Mucosa of descending colon (tissue), 3 donors: ENCODE results near the gene MCL1. TPM values are rescaled to one million over a fixed set of nuclear protein-coding genes. Genes with fewer than 3 reads are reported as not detected.
"Not testable (repeated sequence)": the region's sequence is repeated elsewhere in the genome, so short reads cannot be mapped to it uniquely, and the experiment has no call there.

Source experiments
- ATAC-seq: fragments of 200-7000 bp; cut with Tn5 transposase; one replicate; pipeline ENCODE4 v1.9.1; 2020; ENCODE audit warnings: mild to moderate bottlenecking, moderate library complexity
- DNase-seq, 3 donors: peaks; one replicate each; pipeline ENCODE4 v3.0.0-alpha.2; 2020
- H3K36me3 ChIP-seq: fragments of 200-600 bp; one replicate; pipeline ENCODE4 v1.8.0; 2021; ENCODE audit warnings: low read depth, mild to moderate bottlenecking
- H3K4me1 ChIP-seq: fragments of 200-600 bp; one replicate; pipeline ENCODE4 v1.8.0; 2021; ENCODE audit warnings: low read depth, mild to moderate bottlenecking
- H3K4me3 ChIP-seq: fragments of 200-600 bp; one replicate; pipeline ENCODE4 v1.8.0; 2021; ENCODE audit warnings: mild to moderate bottlenecking
- H3K9me3 ChIP-seq: fragments of 200-600 bp; one replicate; pipeline ENCODE4 v1.8.0; 2021; ENCODE audit warnings: mild to moderate bottlenecking
- intact Hi-C, 2 donors: fragments of 100-400 bp; cut with DNase I in 1 of 2; cut with micrococcal nuclease in 1 of 2; formaldehyde crosslinking; loops; one replicate each; pipeline versions ENCODE4 v1.11.0 to v1.11.1; 2022; cut with DNase I, micrococcal nuclease
- total RNA-seq, 3 donors: library from RNA; stranded (reverse); fragmentation: NEBNext Ultra II Directional in 2 of 3; extraction: Animal tissue kit (Norgen Biotek cat#: 25700) in 2 of 3; gene quantifications; one replicate each; pipeline versions ENCODE4 v1.2.1 to v1.2.4, GENCODE V29; 2021 to 2023
- TF ChIP-seq, protein P1 (sequence below): fragments of 200-600 bp; IDR thresholded peaks from one replicate; pipeline ENCODE4 v1.8.0; 2022; ENCODE audit warnings: antibody characterized with exemption, mild to moderate bottlenecking
- donor health status: DM: no; HTN: no; CAD: no; lungs with moderate emphysema.
- donor health status: DM: no; HTN: no; CAD: no.
- donor health status: DM: no; HTN: yes; CAD: no.

Gene MCL1
- total RNA-seq, 3 donors from 2014 or later = 221 to 258 (median 236) TPM

DNA sequence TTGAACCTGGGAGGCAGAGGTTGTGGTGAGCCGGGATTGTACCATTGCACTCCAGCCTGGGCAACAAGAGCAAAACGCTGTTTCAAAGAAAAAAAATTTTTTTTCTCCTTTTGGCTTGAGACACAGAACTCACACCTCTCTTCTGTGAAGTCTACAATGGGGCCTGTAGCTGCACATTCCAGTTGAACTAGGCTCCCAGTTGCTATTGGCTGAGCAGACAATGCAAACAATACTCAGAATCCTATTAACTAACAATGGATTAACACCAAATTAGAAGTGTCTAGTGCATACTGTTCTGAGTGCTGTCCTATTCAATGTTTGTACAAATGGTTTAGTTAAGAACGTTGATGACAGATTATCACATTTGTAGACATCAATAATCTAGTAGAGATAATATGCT, 17.6 kb upstream of the MCL1 start:
- Histone ChIP-seq H3K4me3 (no peak overlapping the region), H3K9me3 (no peaks in the 10 kb centered on the region), H3K36me3 (no peaks in the 10 kb centered on the region), H3K4me1 (no peaks in the 10 kb centered on the region)
- TF ChIP-seq, protein P1, sequence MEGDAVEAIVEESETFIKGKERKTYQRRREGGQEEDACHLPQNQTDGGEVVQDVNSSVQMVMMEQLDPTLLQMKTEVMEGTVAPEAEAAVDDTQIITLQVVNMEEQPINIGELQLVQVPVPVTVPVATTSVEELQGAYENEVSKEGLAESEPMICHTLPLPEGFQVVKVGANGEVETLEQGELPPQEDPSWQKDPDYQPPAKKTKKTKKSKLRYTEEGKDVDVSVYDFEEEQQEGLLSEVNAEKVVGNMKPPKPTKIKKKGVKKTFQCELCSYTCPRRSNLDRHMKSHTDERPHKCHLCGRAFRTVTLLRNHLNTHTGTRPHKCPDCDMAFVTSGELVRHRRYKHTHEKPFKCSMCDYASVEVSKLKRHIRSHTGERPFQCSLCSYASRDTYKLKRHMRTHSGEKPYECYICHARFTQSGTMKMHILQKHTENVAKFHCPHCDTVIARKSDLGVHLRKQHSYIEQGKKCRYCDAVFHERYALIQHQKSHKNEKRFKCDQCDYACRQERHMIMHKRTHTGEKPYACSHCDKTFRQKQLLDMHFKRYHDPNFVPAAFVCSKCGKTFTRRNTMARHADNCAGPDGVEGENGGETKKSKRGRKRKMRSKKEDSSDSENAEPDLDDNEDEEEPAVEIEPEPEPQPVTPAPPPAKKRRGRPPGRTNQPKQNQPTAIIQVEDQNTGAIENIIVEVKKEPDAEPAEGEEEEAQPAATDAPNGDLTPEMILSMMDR = no peak
- intact Hi-C loops = no loop called here
- DNase-seq (no peak), ATAC-seq (no peak)

DNA sequence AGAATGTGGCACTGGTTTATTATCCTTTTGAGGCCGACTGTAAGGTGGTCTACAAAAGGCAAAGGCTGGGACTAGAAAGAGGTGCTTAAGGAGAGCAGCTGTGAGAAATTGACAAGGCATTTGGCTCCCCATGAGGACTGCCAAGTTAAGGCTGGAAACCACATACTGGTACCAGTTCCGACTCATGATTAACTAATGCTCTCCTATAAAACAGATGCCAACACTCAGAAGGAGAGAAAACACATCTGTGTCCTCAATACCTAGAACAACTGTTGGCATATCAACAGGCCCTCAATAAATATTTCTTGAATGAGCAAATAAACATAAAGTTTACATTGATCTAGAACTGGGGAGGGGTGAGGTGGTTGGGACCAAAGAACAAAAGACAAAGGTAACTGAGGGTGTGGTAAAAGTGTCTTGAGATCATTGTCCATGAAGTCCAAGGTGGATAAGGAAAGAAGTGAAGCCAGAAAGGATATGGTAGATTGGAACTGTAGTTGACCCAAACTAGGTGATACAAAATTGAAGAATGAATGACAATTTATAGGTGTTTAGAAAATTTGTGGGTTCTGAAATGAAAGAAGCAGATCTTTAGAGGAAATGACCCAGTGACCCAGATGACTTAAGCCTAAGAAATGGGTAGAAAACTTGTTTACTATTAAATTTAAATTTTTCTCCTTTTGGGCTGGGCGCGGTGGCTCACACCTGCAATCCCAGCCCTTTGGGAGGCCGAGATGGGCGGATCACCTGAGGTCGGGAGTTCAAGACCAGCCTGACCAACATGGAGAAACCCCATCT, 16.9 kb upstream of the MCL1 start:
- H3K4me3 ChIP-seq = no peak overlapping the region
- DNase-seq (no peak), ATAC-seq (peak; percentile 89)
- TF ChIP-seq, protein P1 = no peak
- intact Hi-C loops = no loop called here
- no peaks in the 10 kb centered on the region for H3K36me3 ChIP-seq
- H3K4me1 ChIP-seq = no peaks in the 10 kb centered on the region
- no peaks in the 10 kb centered on the region for H3K9me3 ChIP-seq

DNA sequence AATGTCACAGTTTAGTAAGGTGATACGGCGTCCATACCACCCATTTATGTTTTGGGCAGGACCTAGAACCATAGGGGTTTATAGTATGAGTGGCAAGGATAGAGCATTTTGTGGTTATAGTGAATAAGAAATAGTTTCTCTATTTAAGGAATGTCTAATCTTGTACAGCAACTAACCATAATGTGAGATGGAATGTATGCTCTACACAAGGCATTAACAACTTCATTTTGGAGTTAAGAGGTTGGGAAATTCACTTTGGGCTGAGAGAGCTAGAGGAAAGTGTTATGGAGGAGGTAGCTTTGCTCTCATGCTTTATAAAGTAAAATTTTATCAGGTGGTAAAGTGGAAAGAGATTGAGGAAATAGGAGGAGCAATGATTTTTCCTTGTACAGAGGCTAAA, 3.0 kb upstream of the MCL1 start:
- ATAC-seq (no peak), DNase-seq (no peak)
- no peak overlapping the region for H3K4me3 ChIP-seq
- no peaks in the 10 kb centered on the region for H3K36me3 ChIP-seq
- peaks cover 3% of the 10 kb centered on the region for H3K4me1 ChIP-seq
- intact Hi-C loops = no loop called here
- no peaks in the 10 kb centered on the region for H3K9me3 ChIP-seq
- TF ChIP-seq, protein P1 = no peak

DNA sequence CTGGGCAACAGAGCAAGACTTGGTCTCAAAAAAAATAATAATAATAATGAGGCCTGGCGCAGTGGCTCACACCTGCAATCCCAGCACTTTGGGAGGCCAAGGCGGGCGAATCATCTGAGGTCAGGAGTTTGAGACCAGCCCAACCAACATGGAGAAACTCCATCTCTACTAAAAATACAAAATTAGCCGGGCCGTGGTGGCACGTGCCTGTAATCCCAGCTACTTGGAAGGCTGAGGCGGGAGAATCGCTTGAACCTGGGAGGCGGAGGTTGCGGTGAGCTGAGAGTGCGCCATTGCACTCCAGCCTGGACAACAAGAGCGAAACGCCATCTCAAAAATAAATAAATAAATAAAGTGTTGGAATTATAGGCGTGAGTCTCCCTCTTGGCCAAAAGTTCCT, 2.6 kb upstream of the MCL1 start:
- intact Hi-C loops, H3K4me1 ChIP-seq, H3K9me3 ChIP-seq, DNase-seq, H3K36me3 ChIP-seq, ATAC-seq, H3K4me3 ChIP-seq: not testable (repeated sequence)

DNA sequence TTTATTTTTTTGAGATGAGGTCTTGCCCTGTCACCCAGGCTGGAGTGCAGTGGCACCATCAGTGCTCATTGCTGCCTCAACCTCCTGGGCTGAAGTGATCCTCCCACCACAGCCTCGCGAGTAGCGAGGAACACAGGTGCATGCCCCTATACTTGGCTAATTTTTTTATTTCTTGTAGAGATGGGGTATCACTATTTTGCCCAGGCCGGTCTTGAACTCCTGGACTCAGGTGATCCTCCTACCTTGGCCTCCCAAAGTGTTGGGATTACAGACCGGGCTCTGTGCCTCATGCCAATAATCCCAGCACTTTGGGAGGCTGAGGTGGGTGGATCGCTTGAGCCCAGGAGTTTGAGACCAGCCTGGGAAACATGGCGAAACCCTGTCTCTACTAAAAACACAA, 2.0 kb upstream of the MCL1 start:
- H3K36me3 ChIP-seq, ATAC-seq, intact Hi-C loops, DNase-seq, H3K4me1 ChIP-seq, H3K4me3 ChIP-seq, H3K9me3 ChIP-seq: not testable (repeated sequence)

DNA sequence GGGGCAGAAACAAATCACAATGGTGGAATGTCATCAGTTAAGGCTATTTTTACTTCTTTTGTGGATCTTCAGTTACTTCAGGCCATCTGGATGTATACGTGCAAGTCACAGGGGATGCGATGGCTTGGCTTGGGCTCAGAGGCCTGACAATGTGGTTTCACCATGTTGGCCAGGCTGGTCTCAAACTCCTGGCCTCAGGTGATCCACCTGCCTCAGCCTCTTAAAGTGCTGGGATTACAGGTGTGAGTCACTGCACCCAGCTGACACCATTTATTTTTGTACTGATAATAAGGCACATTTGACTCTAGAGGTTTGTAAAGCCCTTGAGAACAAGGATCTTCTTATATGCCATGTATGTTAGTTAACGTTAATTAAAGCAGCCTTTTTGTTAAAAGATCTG, 1.6 kb upstream of the MCL1 start:
- intact Hi-C loops, H3K4me3 ChIP-seq, DNase-seq, H3K9me3 ChIP-seq, H3K36me3 ChIP-seq, ATAC-seq, H3K4me1 ChIP-seq: not testable (repeated sequence)

DNA sequence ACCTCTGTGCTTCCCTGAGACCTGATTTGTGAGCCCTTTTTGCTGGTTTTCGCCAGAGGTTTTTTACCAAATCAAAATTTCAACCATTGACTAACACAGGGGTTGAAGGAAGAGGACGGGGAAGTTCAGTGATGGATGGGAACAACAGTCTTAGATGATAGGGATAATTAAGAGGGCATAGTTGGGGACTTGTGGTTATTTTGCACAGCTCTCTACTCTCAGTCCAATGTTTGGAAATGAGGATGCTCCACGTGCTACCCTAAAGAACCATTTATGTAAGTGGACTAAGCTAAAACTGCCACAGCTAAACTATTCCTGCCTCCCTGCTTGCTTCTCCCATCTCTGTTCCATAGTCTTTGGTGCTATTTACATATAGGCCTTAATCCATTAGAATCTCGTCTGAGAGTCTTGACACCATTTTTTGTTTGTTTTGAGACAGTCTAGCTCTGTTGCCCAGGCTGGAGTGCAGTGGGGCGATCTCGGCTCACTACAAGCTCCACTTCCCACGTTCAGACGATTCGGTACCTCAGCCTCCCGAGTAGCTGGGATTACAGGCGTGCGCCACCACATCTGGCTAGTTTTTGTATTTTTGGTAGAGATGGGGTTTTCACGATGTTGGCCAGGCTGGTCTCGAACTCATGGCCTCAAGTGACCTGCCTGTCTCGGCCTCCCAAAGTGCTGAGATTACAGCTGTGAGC, 684 bp upstream of the MCL1 start:
- intact Hi-C loops = loop anchor here in 1 of 2 donors (5.0 kb wide), 1 partner anchor 42 kb away; no protein-coding TSS in a partner anchor
- DNase-seq = no peak
- peak; percentile 1 for ATAC-seq
- no peaks in the 10 kb centered on the region for H3K36me3 ChIP-seq
- TF ChIP-seq, protein P1 = no peak
- H3K9me3 ChIP-seq = no peaks in the 10 kb centered on the region
- H3K4me3 ChIP-seq = no peak overlapping the region
- peaks cover 6% of the 10 kb centered on the region for H3K4me1 ChIP-seq
